DND-41 (cell line): ENCODE measurements around the gene ADAM10.

Experiments used
- ATAC-seq: fragments of 200-7000 bp; cut with Tn5 transposase; 3 replicates; pipeline ENCODE4 v1.9.1; 2021; ENCODE audit warnings: low read depth; ENCODE audit not compliant: insufficient read depth
- DNase-seq: peaks from one replicate; pipeline ENCODE4 v3.0.0-alpha.2; 2020
- H2AFZ ChIP-seq: 2 replicates; pipeline ENCODE4 v1.6.0; 2012; ENCODE audit warnings: low read depth, low read length
- H3K27ac ChIP-seq: 2 replicates; pipeline ENCODE4 v1.5.1; 2012; ENCODE audit warnings: low read length, inconsistent platforms
- H3K27me3 ChIP-seq: fragments of 200-600 bp; sonication (generic); 2 replicates; pipeline ENCODE4 v1.6.0; 2012; ENCODE audit warnings: low read length, mild to moderate bottlenecking, inconsistent platforms; ENCODE audit not compliant: insufficient read depth, poor library complexity
- H3K36me3 ChIP-seq: 2 replicates; pipeline ENCODE4 v1.5.1; 2012; ENCODE audit warnings: low read length, inconsistent platforms; ENCODE audit not compliant: insufficient read depth
- H3K4me1 ChIP-seq: 2 replicates; pipeline ENCODE4 v1.5.1; 2012; ENCODE audit warnings: mild to moderate bottlenecking, low read length; ENCODE audit not compliant: insufficient read depth
- H3K4me2 ChIP-seq: 2 replicates; pipeline ENCODE4 v1.6.0; 2012; ENCODE audit warnings: mild to moderate bottlenecking, moderate library complexity, low read length, inconsistent platforms; ENCODE audit not compliant: insufficient read depth
- H3K4me3 ChIP-seq, 2 experiments: fragments of 200-600 bp in 1 of 2; shearing (Covaris generic) in 1 of 2; 2 replicates each; pipeline ENCODE4 v1.5.1; 2012 to 2016; ENCODE audit warnings: inconsistent platforms in 2 of 2, low read length in 2 of 2, mild to moderate bottlenecking in 2 of 2, low read depth in 1 of 2, moderate library complexity in 1 of 2
- H3K79me2 ChIP-seq: 2 replicates; pipeline ENCODE4 v1.6.0; 2012; ENCODE audit warnings: low read length, inconsistent platforms; ENCODE audit not compliant: insufficient read depth
- H3K9ac ChIP-seq: 2 replicates; pipeline ENCODE4 v1.6.0; 2012; ENCODE audit warnings: low read depth, mild to moderate bottlenecking, inconsistent platforms, low read length, moderate library complexity
- H3K9me3 ChIP-seq: 2 replicates; pipeline ENCODE4 v1.5.1; 2012; ENCODE audit warnings: low read length, moderate library complexity, mild to moderate bottlenecking, inconsistent platforms; ENCODE audit not compliant: insufficient read depth, severe bottlenecking
- H4K20me1 ChIP-seq: 2 replicates; pipeline ENCODE4 v1.6.0; 2012; ENCODE audit warnings: low read length; ENCODE audit not compliant: insufficient read depth
- EZH2 ChIP-seq: IDR thresholded peaks from 3 replicates; pipeline ENCODE4 v1.6.1; 2012; ENCODE audit warnings: borderline replicate concordance, low read depth, mild to moderate bottlenecking, moderate library complexity, low read length, inconsistent platforms; ENCODE audit not compliant: severe bottlenecking
- TF ChIP-seq, protein P1 (sequence below): IDR thresholded peaks from 2 replicates; pipeline ENCODE4 v1.5.1; 2012; ENCODE audit warnings: borderline replicate concordance, low read length, moderate library complexity, mild to moderate bottlenecking; ENCODE audit not compliant: poor library complexity, severe bottlenecking; ENCODE audit errors: extremely low read depth

The ADAM10 gene

DNA sequence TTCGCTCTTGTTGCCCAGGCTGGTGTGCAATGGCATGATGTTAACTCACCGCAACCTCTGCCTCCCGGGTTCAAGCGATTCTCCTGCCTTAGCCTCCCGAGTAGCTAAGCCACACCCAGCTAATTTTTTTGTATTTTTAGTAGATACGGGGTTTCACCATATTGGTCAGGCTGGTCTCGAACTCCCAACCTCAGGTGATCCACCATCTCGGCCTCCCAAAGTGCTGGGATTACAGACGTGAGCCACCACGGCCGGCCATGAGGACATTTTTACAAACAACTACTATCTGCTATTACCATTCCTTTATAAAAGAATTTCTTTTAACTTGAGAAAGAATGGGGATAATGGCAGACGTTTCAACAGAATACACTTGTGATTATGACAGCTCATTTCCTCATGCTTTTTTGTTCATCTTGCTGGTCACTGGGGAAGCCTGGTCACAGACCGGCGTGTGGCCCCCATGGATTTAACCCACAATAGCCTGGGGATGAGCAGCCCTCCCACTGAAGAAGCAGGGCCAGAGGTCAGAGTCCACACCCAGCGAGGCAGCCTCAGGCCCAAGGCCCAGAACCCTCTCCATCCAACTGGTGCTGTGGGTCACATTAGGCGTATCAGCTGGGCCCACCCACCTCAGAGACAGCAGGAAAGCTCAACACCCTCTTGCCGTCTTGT, 205.7 kb downstream of the ADAM10 start:
- Histone ChIP-seq H3K4me1 (peaks cover 21% of the 10 kb centered on the region), H3K9ac (no peak overlapping the region), H2AFZ (no peak overlapping the region), H3K4me2 (no peak overlapping the region), H3K36me3 (no peaks in the 10 kb centered on the region), H3K79me2 (no peaks in the 10 kb centered on the region), H3K27me3 (no peaks in the 10 kb centered on the region), H3K27ac (no peak overlapping the region), H3K9me3 (no peaks in the 10 kb centered on the region), H3K4me3 (no peak overlapping the region), H4K20me1 (no peaks in the 10 kb centered on the region)
- DNase-seq (no peak), ATAC-seq (no peak)
- TF ChIP-seq, protein P1, sequence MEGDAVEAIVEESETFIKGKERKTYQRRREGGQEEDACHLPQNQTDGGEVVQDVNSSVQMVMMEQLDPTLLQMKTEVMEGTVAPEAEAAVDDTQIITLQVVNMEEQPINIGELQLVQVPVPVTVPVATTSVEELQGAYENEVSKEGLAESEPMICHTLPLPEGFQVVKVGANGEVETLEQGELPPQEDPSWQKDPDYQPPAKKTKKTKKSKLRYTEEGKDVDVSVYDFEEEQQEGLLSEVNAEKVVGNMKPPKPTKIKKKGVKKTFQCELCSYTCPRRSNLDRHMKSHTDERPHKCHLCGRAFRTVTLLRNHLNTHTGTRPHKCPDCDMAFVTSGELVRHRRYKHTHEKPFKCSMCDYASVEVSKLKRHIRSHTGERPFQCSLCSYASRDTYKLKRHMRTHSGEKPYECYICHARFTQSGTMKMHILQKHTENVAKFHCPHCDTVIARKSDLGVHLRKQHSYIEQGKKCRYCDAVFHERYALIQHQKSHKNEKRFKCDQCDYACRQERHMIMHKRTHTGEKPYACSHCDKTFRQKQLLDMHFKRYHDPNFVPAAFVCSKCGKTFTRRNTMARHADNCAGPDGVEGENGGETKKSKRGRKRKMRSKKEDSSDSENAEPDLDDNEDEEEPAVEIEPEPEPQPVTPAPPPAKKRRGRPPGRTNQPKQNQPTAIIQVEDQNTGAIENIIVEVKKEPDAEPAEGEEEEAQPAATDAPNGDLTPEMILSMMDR = no peak
- TF ChIP-seq EZH2 = no peak

DNA sequence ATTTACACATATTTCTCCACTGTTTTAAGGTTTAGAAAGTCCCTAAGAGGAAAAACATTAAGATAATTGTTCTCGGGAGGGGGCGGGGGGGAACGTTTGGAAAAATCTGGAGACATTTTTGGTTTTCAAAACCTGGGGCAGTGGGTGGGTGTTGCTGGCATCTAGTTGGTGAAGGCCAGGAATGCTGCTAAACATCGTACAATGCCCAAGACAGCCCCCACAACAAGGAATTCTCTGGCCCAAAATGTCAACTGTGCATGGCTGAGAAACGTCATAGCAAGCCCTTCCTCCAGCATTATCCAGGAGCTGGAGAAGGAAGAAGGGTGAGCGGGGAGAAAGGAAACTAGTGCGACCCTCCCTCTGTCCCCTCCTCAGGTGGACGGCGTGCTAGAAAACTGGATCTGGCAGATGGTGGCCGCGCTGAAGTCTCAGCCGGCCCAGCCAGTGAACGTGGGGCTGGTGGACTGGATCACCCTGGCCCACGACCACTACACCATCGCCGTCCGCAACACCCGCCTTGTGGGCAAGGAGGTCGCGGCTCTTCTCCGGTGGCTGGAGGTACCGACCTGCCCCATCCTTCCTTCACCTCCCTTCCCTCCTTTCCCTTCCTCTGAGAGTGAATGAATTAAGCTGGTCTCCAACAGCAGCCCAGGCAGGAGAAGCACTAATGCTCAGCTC, 208.0 kb downstream of the ADAM10 start:
- H4K20me1 ChIP-seq = no peaks in the 10 kb centered on the region
- no peak overlapping the region for H2AFZ ChIP-seq
- H3K9ac ChIP-seq = no peak overlapping the region
- H3K27me3 ChIP-seq = no peaks in the 10 kb centered on the region
- H3K9me3 ChIP-seq = no peaks in the 10 kb centered on the region
- no peak overlapping the region for H3K4me3 ChIP-seq
- no peak for TF ChIP-seq EZH2
- TF ChIP-seq, protein P1 = no peak
- ATAC-seq (no peak), DNase-seq (no peak)
- H3K36me3 ChIP-seq = no peaks in the 10 kb centered on the region
- no peaks in the 10 kb centered on the region for H3K79me2 ChIP-seq
- peaks cover 21% of the 10 kb centered on the region for H3K4me1 ChIP-seq
- H3K27ac ChIP-seq = no peak overlapping the region
- no peak overlapping the region for H3K4me2 ChIP-seq

DNA sequence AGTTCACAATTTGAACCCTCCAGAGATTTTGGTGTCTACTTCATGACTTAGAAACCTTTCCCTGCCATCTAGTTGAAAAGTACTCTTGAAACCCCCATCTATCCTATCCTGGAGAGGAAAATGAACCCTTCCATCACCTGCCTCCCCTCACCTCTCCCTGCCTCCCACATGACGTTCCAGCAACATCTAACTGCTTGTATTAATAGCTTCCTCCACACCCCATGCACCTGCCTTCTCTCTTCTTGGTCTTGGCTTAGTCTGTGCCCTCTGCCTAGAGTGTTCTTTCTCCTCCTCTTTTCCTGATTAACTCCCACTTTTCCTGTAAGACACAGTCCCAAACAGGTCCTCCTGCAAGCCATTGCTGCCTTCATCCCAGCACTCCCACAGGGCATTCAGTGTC, 210.0 kb downstream of the ADAM10 start:
- Histone ChIP-seq H3K27ac (no peak overlapping the region), H3K27me3 (no peaks in the 10 kb centered on the region), H3K4me1 (peaks cover 2% of the 10 kb centered on the region), H3K9me3 (no peaks in the 10 kb centered on the region), H3K4me3 (no peak overlapping the region), H3K9ac (no peak overlapping the region), H3K4me2 (no peak overlapping the region), H3K79me2 (no peaks in the 10 kb centered on the region), H3K36me3 (no peaks in the 10 kb centered on the region), H2AFZ (no peak overlapping the region), H4K20me1 (no peaks in the 10 kb centered on the region)
- ATAC-seq (no peak), DNase-seq (no peak)
- TF ChIP-seq, protein P1 = no peak
- no peak for TF ChIP-seq EZH2
